ENCODE measurements around the gene KLRK1.
"Not testable (repeated sequence)": the region's sequence is repeated elsewhere in the genome, so short reads cannot be mapped to it uniquely, and the experiment has no call there.

DNA sequence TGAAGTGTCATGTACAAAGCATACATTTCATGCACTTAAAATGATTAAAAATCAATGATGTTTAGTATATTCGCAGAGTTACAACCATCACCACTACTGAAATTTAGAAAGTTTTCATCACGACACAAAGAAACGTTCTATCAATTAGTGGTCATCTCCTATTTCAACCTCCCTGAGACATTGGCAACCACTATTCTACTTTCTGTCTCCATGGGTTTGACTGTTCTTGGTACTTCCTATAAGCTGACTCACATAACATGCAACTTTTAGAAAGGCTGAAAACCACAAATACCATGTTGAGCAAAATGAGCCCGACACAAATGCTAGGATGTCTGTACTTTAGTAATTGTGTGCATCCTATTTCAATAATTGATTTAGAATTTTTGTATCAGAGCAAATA, 40.8 kb upstream of the KLRK1 start:
- TF ChIP-seq, protein P1, sequence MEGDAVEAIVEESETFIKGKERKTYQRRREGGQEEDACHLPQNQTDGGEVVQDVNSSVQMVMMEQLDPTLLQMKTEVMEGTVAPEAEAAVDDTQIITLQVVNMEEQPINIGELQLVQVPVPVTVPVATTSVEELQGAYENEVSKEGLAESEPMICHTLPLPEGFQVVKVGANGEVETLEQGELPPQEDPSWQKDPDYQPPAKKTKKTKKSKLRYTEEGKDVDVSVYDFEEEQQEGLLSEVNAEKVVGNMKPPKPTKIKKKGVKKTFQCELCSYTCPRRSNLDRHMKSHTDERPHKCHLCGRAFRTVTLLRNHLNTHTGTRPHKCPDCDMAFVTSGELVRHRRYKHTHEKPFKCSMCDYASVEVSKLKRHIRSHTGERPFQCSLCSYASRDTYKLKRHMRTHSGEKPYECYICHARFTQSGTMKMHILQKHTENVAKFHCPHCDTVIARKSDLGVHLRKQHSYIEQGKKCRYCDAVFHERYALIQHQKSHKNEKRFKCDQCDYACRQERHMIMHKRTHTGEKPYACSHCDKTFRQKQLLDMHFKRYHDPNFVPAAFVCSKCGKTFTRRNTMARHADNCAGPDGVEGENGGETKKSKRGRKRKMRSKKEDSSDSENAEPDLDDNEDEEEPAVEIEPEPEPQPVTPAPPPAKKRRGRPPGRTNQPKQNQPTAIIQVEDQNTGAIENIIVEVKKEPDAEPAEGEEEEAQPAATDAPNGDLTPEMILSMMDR (IDR thresholded peaks at IDR 0.05): not testable (repeated sequence)
- not testable (repeated sequence) for TF ChIP-seq POLR2A, POLR2AphosphoS5 (IDR thresholded peaks at IDR 0.05)
